HG02678 (cell line): Measurements from ENCODE around the gene P2RY14.
"Not testable (repeated sequence)": the region's sequence is repeated elsewhere in the genome, so short reads cannot be mapped to it uniquely, and the experiment has no call there.

Experiments
- ATAC-seq: cut with Tn5 transposase; IDR thresholded peaks from one replicate; pipeline ENCODE4 v1.9.1; 2021; ENCODE audit warnings: mild to moderate bottlenecking, moderate library complexity; ENCODE audit not compliant: unreplicated experiment

P2RY14 gene

GRCh38 chr3:151264605-151265004 lies 13.7 kb downstream of the P2RY14 start:
- no peak for ATAC-seq

DNA sequence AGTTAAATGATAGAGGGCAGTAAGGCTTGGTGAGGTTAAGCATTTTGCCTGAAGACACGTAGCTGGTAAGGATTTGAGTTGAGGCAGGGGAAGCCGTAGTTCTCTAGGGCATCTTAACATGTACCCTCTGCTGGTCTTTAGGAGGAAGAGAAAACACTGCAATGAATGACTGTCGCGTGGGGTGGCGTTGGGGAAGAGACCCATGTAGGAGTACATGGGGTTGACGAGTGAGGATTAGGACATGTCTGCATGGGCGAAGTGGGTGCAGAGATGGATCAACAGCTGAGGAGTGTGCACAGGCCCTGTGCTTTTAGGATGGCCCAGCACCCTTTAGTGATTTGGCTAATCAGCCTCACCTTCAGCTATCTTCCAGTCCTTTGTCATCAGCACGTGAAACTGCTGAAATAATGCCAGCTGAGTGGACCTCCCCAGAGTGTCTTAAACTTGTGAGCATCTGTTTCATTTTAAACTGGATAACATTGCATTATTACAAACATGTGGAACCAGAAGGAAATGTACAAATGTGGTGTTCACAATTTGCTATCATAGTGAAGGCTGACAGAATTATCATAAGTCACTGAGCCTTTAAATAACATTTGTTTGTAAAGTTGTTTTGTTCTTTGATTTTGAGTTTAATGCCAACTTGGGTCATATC lies 15.3 kb downstream of the P2RY14 start:
- no peak for ATAC-seq

DNA sequence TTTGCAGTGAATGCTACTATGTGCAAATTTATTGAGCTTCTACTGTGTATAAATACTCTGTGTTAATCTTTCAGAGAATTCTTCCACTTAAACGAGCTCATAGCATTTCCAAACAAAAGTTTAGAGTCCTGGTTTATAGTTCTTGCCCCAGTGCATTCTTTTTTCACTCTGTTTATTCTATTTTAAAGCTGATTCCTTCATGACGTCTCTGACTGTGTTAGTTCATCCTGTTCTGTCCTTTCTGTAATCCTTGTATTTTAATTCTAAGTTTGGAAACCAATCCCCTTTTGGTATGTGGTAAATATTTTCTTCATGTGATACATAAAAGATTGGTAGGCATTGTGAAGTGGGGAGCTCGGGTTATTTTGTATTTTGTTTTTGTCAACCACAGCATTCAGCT lies 18.7 kb downstream of the P2RY14 start:
- ATAC-seq: no peak

DNA sequence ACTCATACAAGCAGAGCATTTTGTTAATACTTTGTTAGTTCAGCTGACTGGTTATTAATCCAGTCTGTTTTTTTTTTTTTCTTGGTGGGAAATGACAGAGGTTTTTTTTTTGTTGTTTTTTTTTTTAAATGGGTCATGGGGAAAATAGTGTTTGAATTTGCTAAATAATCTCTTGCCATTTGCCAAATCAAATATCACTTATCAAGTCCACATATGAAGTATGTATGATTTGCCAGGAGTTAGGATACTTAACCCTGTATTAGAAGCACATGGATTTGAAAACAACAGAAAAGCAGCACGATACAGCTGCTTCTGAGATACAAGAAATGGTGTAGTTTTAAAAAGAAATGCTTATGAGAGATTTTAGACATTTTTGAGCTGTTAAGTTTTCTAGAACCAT lies 21.6 kb downstream of the P2RY14 start:
- ATAC-seq: no peak

DNA sequence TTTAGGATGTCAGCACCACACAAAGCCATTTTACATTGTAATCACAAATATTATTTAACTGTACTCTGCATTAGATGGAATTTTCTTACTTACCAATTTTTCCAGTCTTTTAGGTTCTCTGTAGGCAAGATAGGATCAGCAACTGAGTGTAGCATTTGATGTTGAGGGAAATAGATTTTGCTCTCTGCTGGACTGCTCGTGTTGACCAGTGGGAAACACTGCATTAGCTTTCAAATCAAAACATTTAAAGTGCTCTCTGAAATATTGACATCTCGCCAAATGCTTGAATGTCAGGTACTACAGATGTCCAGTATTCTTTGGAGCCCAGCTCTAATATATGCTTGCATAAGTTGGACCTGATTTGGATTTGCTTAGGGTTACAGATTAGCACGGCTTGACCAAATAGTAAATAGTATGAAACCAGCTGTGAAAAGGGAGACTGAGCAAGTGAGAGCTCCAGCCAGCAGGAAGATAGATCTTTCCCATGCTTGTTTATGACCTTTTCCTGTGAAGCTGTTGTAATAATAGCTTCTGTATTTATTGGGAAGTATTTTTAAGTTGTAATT lies 29.5 kb downstream of the P2RY14 start:
- ATAC-seq: no peak

- ATAC-seq: not testable (repeated sequence)
These were observed 36.3 kb downstream of the P2RY14 start for GRCh38 chr3:151242006-151242405.

GRCh38 chr3:151236736-151237135 lies 41.6 kb downstream of the P2RY14 start:
- no peak for ATAC-seq

DNA sequence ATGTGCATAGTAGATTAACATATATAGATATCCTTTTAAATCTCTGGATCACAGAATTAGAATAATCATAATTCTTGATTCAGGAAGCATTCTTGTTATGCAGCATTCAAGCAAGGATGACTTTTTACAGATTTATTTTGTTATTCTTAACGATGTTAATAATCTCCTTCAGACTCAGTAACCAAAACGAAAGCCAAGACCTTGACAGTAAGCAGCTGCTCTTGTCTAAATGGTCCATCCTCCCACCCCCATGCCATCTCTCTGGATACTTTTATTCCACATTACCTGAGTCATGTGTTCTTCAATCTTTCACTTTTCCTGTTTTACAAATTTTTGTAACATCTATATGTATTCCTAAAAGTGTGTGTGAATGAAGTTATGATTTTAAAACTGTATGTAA lies 42.0 kb downstream of the P2RY14 start:
- no peak for ATAC-seq

DNA sequence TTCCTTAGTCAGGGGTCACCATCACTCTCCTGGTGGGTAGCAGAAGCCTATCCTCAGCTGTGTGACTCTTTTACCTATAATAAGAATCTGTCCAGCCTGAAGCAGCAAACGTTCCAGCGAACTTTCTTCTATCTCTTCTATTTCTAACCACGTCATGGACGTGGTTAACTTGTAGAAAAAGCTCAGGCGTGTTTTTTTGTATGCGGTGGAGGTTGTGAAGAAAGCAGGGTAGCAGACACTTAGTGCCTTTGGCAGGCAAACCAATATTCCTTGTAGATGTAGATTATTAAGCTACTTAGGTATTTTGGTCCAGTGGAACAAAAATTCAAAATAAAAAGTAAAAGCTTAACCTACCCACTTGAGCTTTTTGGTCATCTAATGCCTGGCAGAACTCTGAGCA lies 43.5 kb downstream of the P2RY14 start:
- ATAC-seq: no peak

DNA sequence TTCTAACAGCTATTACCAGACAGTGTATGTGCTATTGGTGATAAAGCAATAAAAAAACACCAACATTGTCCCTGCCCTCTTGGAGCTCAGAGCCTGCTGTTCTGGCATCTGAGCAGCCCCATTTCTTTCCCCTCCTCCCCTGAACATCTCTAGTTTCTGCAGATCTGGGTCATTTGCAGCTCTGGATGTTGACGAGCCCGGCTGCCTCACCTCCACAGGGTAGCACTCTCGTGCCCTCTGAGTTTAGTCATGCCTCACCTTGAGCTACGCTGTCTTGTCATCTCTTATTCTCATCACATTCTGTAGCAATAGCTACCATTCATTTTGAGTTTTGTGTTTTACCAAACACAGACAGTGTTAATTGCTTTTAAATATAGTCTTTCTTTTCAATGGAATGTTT lies 45.4 kb downstream of the P2RY14 start:
- ATAC-seq: no peak

GRCh38 chr3:151232403-151232802 lies 45.9 kb downstream of the P2RY14 start:
- not testable (repeated sequence) for ATAC-seq

- peak; percentile 51 for ATAC-seq
These were observed 47.7 kb downstream of the P2RY14 start for GRCh38 chr3:151230646-151231045.

DNA sequence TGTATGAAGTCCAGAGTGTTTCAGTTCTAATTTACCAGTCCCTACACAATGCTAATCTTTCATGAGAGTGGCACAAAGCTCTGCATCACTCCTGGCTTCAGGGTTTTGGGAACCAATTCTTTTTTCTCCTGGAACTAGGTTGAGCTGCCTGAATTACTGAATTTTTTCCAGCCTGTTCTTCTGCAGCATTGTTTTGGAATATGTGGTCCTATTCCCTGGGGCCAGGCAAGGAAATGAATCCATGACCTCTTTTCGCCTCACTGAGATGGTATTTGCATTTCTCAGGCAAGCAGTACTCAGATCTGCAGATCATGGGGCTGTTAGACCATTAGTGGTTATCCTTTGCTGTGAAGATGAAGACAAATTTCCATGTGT lies 49.7 kb downstream of the P2RY14 start:
- no peak for ATAC-seq

- ATAC-seq: peak; percentile 85
These were observed 50.3 kb downstream of the P2RY14 start for GRCh38 chr3:151227807-151228665.

GRCh38 chr3:151227266-151227806 lies 51.0 kb downstream of the P2RY14 start:
- ATAC-seq: peak; percentile 31

DNA sequence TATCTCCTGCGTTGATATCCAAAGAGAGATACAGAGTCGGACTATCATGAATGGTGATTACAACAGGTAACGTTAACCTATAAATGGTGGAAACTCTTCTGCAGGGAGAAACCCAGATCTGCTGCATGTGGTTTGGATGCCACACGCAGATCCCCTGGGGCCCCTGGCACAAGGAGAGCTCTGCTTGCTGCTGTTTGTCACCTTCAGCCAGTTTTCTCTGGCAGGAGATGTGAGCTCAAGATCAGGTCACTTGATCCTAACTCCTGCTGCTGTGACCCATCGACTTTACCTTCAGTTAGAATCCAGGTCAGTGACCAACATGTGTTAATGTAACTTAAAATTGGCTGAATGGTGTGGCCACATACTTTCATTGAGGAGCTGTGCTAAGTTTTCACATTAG lies 51.5 kb downstream of the P2RY14 start:
- no peak for ATAC-seq

DNA sequence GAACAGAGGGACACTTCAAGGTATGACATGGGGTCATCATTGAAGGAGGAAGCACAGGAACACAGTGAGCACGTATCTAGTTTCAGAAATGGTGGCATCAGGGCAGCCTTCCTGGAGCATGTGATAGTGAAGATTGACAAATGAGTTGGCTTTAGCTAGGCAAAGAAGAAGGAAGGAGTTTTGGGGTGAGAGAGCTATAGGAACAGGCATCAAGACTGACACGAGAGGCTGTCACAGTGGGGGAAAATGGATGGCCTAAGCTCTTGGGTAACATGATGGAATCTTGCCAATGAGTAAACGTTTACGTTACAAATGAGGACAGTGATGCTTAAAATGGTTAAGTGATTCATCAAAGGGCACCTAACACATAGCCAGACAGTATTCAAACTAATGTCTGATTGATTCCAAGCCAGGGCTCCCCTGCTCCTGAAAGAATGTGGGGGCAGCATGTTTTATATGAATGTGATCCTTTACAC lies 52.2 kb downstream of the P2RY14 start:
- no peak for ATAC-seq

DNA sequence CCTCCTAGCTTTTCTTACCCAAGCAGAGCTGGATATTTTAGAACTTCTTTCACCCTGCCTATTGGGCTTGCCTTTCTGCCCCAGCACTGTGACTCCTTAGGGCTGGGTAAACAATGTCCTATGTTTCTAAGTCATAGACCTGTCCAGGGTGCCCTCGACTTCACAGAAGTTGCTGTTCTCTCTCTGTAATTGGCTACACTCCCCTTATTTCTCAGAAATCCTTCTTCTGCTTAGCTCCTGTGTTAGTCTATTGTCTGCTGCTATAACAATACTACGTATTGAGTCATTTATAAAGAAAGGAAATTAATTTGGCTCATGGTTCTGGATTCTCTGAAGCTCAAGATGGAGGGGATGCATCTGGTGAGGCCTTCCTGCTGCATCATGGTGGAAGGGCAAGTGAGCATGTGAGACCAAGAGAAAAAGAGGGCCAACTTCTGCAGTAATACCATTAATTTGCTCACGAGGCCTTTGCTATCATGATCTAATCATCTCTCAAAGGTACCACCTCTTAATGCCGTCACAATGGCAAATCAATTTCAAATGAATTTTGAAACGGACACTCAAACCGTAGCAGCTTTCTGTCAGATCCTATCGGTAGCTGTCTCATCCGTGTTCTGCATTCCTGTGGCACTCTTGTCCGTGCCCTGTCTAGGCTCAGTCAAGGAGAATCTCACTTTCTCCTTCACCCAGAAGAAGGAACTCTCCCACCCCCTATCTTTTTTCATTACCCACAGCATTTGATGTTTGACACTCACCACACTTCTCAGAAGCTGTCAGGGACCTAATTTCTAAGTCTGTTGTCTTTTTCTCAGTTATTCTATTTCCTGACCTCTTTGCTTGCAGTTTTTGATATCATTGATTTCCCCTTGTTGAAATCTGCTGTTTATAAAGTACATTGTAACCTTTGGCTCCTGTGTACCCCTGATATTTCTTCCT lies 53.0 kb downstream of the P2RY14 start:
- no peak for ATAC-seq

GRCh38 chr3:151224268-151224866 lies 54.0 kb downstream of the P2RY14 start:
- ATAC-seq: no peak

- ATAC-seq: no peak
These were observed 59.3 kb downstream of the P2RY14 start for GRCh38 chr3:151219056-151219455.
